C4-2B (cell line): Measurements from ENCODE around the gene RRP9.

ENCODE experiments used
- ZFX ChIP-seq: fragments of 450-650 bp; IDR thresholded peaks from 2 replicates; pipeline ENCODE4 v1.6.1; 2017
- TF ChIP-seq, protein P1 (sequence below): fragments of 450-650 bp; conservative IDR thresholded peaks from 2 replicates; pipeline ENCODE4 v1.5.1; 2017; ENCODE audit warnings: mild to moderate bottlenecking

- TF ChIP-seq ZFX, result no peak
- TF ChIP-seq, protein P1, sequence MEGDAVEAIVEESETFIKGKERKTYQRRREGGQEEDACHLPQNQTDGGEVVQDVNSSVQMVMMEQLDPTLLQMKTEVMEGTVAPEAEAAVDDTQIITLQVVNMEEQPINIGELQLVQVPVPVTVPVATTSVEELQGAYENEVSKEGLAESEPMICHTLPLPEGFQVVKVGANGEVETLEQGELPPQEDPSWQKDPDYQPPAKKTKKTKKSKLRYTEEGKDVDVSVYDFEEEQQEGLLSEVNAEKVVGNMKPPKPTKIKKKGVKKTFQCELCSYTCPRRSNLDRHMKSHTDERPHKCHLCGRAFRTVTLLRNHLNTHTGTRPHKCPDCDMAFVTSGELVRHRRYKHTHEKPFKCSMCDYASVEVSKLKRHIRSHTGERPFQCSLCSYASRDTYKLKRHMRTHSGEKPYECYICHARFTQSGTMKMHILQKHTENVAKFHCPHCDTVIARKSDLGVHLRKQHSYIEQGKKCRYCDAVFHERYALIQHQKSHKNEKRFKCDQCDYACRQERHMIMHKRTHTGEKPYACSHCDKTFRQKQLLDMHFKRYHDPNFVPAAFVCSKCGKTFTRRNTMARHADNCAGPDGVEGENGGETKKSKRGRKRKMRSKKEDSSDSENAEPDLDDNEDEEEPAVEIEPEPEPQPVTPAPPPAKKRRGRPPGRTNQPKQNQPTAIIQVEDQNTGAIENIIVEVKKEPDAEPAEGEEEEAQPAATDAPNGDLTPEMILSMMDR, result no peak
Measured at GRCh38 chr3:51968883-51969678, 27.4 kb upstream of the RRP9 start.
